H1 (cell line): ENCODE data around the gene SLX9. TPM values are rescaled to one million over a fixed set of nuclear protein-coding genes. Genes with fewer than 3 reads are reported as not detected.

Source experiments
- RBBP5 ChIP-seq: IDR thresholded peaks from 2 replicates; pipeline ENCODE4 v1.7.1; 2012; ENCODE audit warnings: low read depth, mild to moderate bottlenecking, inconsistent platforms, low read length, moderate library complexity, borderline replicate concordance
- polyA plus RNA-seq, 7 experiments: library from polyadenylated mRNA; depleted of rRNA in 3 of 7; stranded (reverse) in 5 of 7; unstranded in 2 of 7; fragments of >200 nt in 5 of 7; fragments of 200-250 nt in 2 of 7; gene quantifications; 1 replicate in 5 of 7; 2 replicates in 1 of 7; 4 replicates in 1 of 7; pipeline versions ENCODE4 v1.2.1 to v1.2.3, GENCODE V29; 2011 to 2013; ENCODE audit warnings: missing spikeins in 2 of 7, mixed read lengths in 2 of 7
- total RNA-seq: library from RNA; stranded (reverse); fragmentation: NEBNext Ultra II Directional; extraction: Animal tissue kit (Norgen Biotek cat#: 25700); gene quantifications from 2 replicates; pipeline ENCODE4 v1.2.1, GENCODE V29; 2021

Gene SLX9
- total and polyA plus RNA-seq, 2 of the 8 experiments (the other 6 are each of a cell fraction or from before 2014, with no cell fraction given) = 17.7 to 57.3 TPM

DNA sequence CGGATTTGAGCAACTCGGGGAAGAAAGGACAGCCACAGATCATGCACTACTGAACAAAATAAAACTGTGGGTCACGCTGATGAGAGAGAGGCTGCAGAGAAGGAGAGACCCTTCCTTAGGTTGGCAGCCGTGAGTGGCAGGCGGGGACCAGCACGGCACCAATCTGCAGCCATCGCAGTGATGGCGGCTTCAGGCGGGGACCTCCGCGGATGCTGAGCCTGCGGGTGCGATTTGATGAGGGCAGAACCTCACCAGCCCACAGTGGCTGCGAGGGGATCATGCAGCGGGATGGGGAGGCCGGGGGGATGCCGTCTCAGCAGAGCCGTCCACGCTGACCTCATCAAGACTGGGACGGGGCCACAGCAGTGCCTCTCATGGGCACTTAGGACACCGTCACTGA, 30.9 kb upstream of the SLX9 start (continued):
- no peak for TF ChIP-seq RBBP5
